GM23248 (cell line): ENCODE data around the gene HMSD. TPM values are rescaled to one million over a fixed set of nuclear protein-coding genes. Genes with fewer than 3 reads are reported as not detected.

Source experiments
- DNase-seq: peaks from one replicate; pipeline ENCODE4 v3.0.0-alpha.2; 2015
- H2AFZ ChIP-seq: fragments of 200-600 bp; sonication (generic); 2 replicates; pipeline ENCODE4 v1.6.1; 2016; ENCODE audit warnings: antibody characterized with exemption
- H3F3A ChIP-seq: fragments of 200-600 bp; sonication (generic); 2 replicates; pipeline ENCODE4 v1.6.1; 2016; ENCODE audit warnings: mild to moderate bottlenecking, antibody characterized with exemption, mixed run types; ENCODE audit not compliant: insufficient read depth
- H3K27ac ChIP-seq: fragments of 200-600 bp; sonication (generic); 2 replicates; pipeline ENCODE4 v1.5.1; 2016; ENCODE audit warnings: mild to moderate bottlenecking
- H3K27me3 ChIP-seq: fragments of 200-600 bp; sonication (generic); replicated peaks from 2 replicates; pipeline ENCODE4 v1.6.1; 2016; ENCODE audit warnings: mild to moderate bottlenecking; ENCODE audit not compliant: insufficient read depth
- H3K36me3 ChIP-seq: fragments of 200-600 bp; sonication (generic); 2 replicates; pipeline ENCODE4 v1.6.1; 2016; ENCODE audit warnings: low read depth, mild to moderate bottlenecking
- H3K4me1 ChIP-seq: fragments of 200-600 bp; sonication (generic); 2 replicates; pipeline ENCODE4 v1.6.1; 2016; ENCODE audit warnings: mild to moderate bottlenecking; ENCODE audit not compliant: insufficient read depth
- H3K4me2 ChIP-seq: fragments of 200-600 bp; sonication (generic); one replicate; pipeline ENCODE4 v1.6.1; 2016; ENCODE audit warnings: mild to moderate bottlenecking; ENCODE audit not compliant: unreplicated experiment
- H3K4me3 ChIP-seq: fragments of 200-600 bp; sonication (generic); 2 replicates; pipeline ENCODE4 v1.5.1; 2016; ENCODE audit warnings: mild to moderate bottlenecking
- H3K79me2 ChIP-seq: fragments of 200-600 bp; sonication (generic); 2 replicates; pipeline ENCODE4 v1.6.1; 2016; ENCODE audit warnings: mild to moderate bottlenecking; ENCODE audit not compliant: insufficient read depth
- H3K9ac ChIP-seq: fragments of 200-600 bp; sonication (generic); 2 replicates; pipeline ENCODE4 v1.6.1; 2016; ENCODE audit warnings: mild to moderate bottlenecking
- H3K9me2 ChIP-seq: fragments of 200-600 bp; sonication (generic); 2 replicates; pipeline ENCODE4 v1.6.1; 2016; ENCODE audit warnings: mixed run types, mild to moderate bottlenecking, moderate library complexity; ENCODE audit not compliant: insufficient read depth
- H3K9me3 ChIP-seq: fragments of 200-600 bp; sonication (generic); one replicate; pipeline ENCODE4 v1.6.1; 2017; ENCODE audit warnings: low read depth
- H4K20me1 ChIP-seq: fragments of 200-600 bp; sonication (generic); 2 replicates; pipeline ENCODE4 v1.6.0; 2016; ENCODE audit not compliant: insufficient read depth
- EZH2 ChIP-seq: fragments of 200-600 bp; sonication (generic); IDR thresholded peaks from 2 replicates; pipeline ENCODE4 v1.6.1; 2018; ENCODE audit warnings: antibody characterized with exemption, mild to moderate bottlenecking; ENCODE audit not compliant: insufficient read depth, poor library complexity, severe bottlenecking
- EZH2phosphoT487 ChIP-seq: fragments of 200-600 bp; sonication (generic); IDR thresholded peaks from 2 replicates; pipeline ENCODE4 v1.6.1; 2018; ENCODE audit warnings: antibody characterized with exemption, moderate library complexity, mild to moderate bottlenecking, low read depth; ENCODE audit not compliant: insufficient read depth
- WGBS, 2 experiments: methylation state at CpG; one replicate each; pipeline ENCODE4 v1.1.6; 2015 to 2017; ENCODE audit warnings: low lambda C conversion rate in 2 of 2, low coverage in 1 of 2; ENCODE audit errors: missing lambda C conversion rate in 2 of 2; 5-methylcytosine and 5-hydroxymethylcytosine counted together
- in situ Hi-C: fragments of 300-500 bp; cut with MboI; formaldehyde crosslinking; loops from 2 replicates; pipeline ENCODE4 v1.15.0; 2020
- polyA plus RNA-seq: library from polyadenylated mRNA; unstranded; fragments of >200 nt; fragmentation: Nextera tagmentation; extraction: Ambion mirVana; gene quantifications from 2 replicates; pipeline ENCODE4 v1.2.1, GENCODE V29; 2016
- total RNA-seq: library from RNA; depleted of rRNA; stranded (reverse); fragments of >200 nt; shearing (Covaris generic); gene quantifications from 2 replicates; pipeline ENCODE4 v1.2.3, GENCODE V29; 2014

The HMSD gene
- total and polyA plus RNA-seq, 2 experiments from 2014 or later: 0.83 TPM; not detected in 1

DNA sequence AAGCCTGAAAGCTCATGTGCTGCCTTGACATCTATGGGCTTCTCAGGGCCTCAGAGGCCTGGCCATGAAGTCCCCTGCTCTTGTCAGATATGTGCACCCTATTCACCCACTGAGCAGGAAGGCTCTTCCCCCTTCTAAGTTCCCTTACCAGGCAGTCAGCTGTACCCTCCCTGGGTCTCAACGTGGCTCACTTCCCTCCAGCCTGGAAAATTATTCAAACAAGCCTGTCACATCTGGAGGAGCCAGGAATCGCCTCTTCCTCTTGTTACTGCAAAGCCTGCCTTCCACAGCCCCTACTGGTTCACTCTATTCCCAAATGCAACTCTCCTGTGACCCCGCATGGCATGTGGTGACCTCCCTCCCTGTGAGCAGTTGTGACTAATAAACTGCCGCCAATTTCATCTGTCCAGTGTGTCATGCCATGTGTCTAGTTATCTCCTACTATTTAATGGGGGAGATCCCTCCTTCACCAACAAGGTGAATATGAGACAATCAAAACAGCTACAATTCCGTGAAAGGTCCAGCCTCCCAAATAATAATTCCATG is 12.4 kb downstream of the HMSD start:
- in situ Hi-C loops: no loop called here
- Histone ChIP-seq H3K4me1 (peaks cover 15% of the 10 kb centered on the region; the same call in 1 of the 2 replicates), H3K9me2 (no peaks in the 10 kb centered on the region), H3K27ac (no peak overlapping the region), H3K27me3 (no peaks in the 10 kb centered on the region), H4K20me1 (no peaks in the 10 kb centered on the region), H3K36me3 (no peaks in the 10 kb centered on the region), H3K4me3 (no peak overlapping the region), H3K4me2 (no peak overlapping the region), H3K79me2 (no peaks in the 10 kb centered on the region), H2AFZ (no peak overlapping the region), H3F3A (0 out of 2 replicates have a peak, but pooled peaks cover 2% of the 10 kb centered on the region), H3K9ac (no peak overlapping the region), H3K9me3 (no peaks in the 10 kb centered on the region)
- no peak for DNase-seq
- TF ChIP-seq EZH2: no peak
- TF ChIP-seq EZH2phosphoT487: no peak
- WGBS, 2 experiments: 64 to 69% methylated on average over 5 of the region's 5 CpGs

DNA sequence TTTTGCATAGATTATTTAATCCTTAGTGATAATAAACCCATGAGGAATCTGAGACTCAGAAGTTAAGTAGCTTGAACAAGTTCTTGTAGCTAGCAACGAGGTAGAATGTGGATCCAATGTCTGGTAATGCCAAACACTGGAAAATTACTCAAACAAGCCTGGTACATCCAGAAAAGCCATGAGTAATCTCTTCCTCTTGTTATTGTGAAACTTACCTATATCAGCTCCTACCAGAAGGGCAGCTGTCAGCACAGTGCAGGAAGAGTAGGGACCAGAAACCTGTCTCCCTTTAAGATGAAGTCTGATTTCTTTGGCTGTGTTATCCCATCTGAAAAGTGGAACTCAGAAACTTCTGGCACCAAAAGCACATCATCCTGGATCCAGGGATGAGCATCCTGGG is 13.0 kb downstream of the HMSD start:
- no peak for TF ChIP-seq EZH2phosphoT487
- TF ChIP-seq EZH2: no peak
- Histone ChIP-seq H3K4me3 (no peak overlapping the region), H3K4me2 (no peak overlapping the region), H4K20me1 (no peaks in the 10 kb centered on the region), H3K4me1 (peaks cover 12% of the 10 kb centered on the region; the same call in 1 of the 2 replicates), H3K27me3 (no peaks in the 10 kb centered on the region), H3K9ac (no peak overlapping the region), H3K79me2 (no peaks in the 10 kb centered on the region), H3K27ac (no peak overlapping the region), H3F3A (0 out of 2 replicates have a peak, but pooled peaks cover 5% of the 10 kb centered on the region), H3K9me2 (no peaks in the 10 kb centered on the region), H2AFZ (no peak overlapping the region), H3K36me3 (no peaks in the 10 kb centered on the region), H3K9me3 (no peaks in the 10 kb centered on the region)
- in situ Hi-C loops: no loop called here
- DNase-seq: peak; percentile 52
- WGBS, 2 experiments: 37 to 50% methylated on average over 1 of the region's 1 CpG

DNA sequence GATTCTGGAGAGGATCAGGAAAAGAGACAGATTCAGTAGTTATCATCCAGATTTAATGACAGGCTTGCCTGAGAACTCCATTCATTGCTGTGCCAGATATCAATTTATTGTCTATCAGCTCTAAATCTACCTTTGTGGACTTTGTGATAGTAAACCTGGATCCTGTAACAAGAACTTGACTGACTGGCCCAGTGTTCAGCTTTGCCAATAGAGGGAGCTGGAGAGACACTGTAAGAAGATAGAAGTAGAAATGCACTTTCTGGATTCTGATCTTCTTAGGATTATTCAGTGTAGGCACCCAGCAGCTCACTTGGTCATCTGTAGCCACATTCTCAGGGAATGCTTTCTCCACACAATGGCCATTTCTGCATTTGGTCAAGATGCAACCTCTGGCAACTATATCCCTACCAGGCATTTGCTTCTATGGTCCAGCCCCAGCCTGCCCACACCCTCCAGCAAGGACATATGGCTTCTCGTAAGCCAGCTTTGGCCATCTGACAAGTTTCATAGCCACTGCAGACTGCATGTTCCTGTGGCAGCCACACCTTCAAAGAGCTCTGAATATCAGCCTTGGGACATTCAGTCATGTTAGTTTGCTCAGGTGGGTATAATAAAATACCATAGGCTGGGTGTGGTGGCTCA is 14.6 kb downstream of the HMSD start:
- 55 to 63% methylated on average over 1 of the region's 1 CpG for WGBS, 2 experiments
- H3K79me2 ChIP-seq: no peaks in the 10 kb centered on the region

DNA sequence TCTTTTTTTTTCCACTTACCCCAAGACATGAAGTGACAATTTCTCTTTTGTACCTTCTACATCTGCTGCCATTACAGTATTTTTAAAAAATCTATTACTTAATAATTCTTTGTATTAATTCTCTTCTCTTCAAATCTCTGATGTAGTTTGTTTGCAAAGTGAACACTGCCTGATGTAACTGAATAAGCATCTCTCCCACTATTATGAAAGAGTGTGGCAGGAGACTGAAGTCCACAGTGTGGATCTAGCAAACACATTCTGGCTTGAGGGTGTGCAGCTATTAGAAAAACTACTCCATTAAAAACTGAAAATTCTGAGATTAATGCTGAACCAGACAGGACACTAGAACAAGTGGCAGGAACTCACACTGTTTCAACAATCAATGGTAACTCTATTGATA is 15.8 kb downstream of the HMSD start:
- Histone ChIP-seq H2AFZ (no peak overlapping the region), H3K4me1 (peaks cover 23% of the 10 kb centered on the region), H3K4me2 (no peak overlapping the region), H3F3A (peaks cover 18% of the 10 kb centered on the region), H3K27ac (no peak overlapping the region), H3K9me3 (no peaks in the 10 kb centered on the region), H4K20me1 (no peaks in the 10 kb centered on the region), H3K79me2 (no peaks in the 10 kb centered on the region), H3K4me3 (no peak overlapping the region), H3K9me2 (no peaks in the 10 kb centered on the region), H3K9ac (no peak overlapping the region), H3K27me3 (no peaks in the 10 kb centered on the region), H3K36me3 (no peaks in the 10 kb centered on the region)
- peak; percentile 12 for DNase-seq
- in situ Hi-C loops: no loop called here
- TF ChIP-seq EZH2phosphoT487 (no peak), EZH2 (no peak)

More for the DNA sequence above, 14.6 kb downstream of the HMSD start:
- TF ChIP-seq EZH2 (no peak), EZH2phosphoT487 (no peak)
- in situ Hi-C loops: no loop called here
- Histone ChIP-seq H3K4me2 (no peak overlapping the region), H2AFZ (no peak overlapping the region), H3K9ac (no peak overlapping the region), H3K9me2 (no peaks in the 10 kb centered on the region), H3K9me3 (no peaks in the 10 kb centered on the region), H3K36me3 (no peaks in the 10 kb centered on the region), H3K27me3 (no peaks in the 10 kb centered on the region), H3K4me1 (peaks cover 14% of the 10 kb centered on the region; the same call in 1 of the 2 replicates), H3K27ac (no peak overlapping the region), H3K4me3 (no peak overlapping the region), H4K20me1 (no peaks in the 10 kb centered on the region), H3F3A (peaks cover 8% of the 10 kb centered on the region)
- DNase-seq: peak; percentile 82
